Measurements from ENCODE around the gene COPS3. TPM values are rescaled to one million over a fixed set of nuclear protein-coding genes. Genes with fewer than 3 reads are reported as not detected.
A peak's percentile ranks its signal among the peaks of the same experiment; 100 is the strongest.

Gene COPS3
- total RNA-seq, 6 experiments from 2014 or later = 19.7 to 33.0 (median 25.8) TPM

GRCh38 chr17:17221329-17221728 is 59.7 kb downstream of the COPS3 start:
- peaks cover 13 to 98% (median 67%) of the 10 kb centered on the region in 4 donors for H3K36me3 ChIP-seq
- 98% methylated on average over 14 of the region's 22 CpGs for WGBS (ENCODE audit: insufficient coverage, low coverage, low lambda C conversion rate, missing lambda C conversion rate)
- no peaks in the 10 kb centered on the region for H3K4me1 ChIP-seq
- no peak for TF ChIP-seq CTCF (IDR thresholded peaks at IDR 0.05)
- no peak for TF ChIP-seq POLR2A (IDR thresholded peaks at IDR 0.05)
- no peaks in the 10 kb centered on the region for H3K27me3 ChIP-seq
- ATAC-seq = no peak
- H3K27ac ChIP-seq = no peak overlapping the region
- no peak overlapping the region for H3K4me3 ChIP-seq
- intact Hi-C loops (cut with DNase I) = no loop called here
- DNase-seq = peak in 1 of 3 donors; percentile 1
- no peaks in the 10 kb centered on the region for H3K9me3 ChIP-seq

DNA sequence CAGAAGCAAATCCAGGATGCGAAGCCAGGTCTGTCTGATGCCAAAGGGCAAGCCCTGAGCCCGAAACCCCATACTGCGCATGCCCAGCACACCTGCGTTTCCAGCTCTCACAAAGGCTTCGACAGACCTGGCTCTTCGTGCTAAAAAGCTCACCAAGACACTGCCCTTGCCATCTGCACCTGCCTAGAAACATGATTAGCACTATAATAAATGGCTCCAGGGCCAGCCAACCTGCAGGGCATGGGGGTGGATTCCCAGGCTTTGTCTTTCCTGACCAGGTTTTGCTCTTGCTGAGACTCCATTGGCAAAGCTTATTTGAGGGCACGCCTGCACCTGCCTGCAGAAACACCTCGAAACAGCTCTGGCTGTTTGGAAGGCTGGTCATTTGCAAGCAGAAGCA is 60.5 kb downstream of the COPS3 start:
- intact Hi-C loops (cut with DNase I) = no loop called here
- no peak for ATAC-seq
- peaks cover 13 to 98% (median 67%) of the 10 kb centered on the region in 4 donors for H3K36me3 ChIP-seq

DNA sequence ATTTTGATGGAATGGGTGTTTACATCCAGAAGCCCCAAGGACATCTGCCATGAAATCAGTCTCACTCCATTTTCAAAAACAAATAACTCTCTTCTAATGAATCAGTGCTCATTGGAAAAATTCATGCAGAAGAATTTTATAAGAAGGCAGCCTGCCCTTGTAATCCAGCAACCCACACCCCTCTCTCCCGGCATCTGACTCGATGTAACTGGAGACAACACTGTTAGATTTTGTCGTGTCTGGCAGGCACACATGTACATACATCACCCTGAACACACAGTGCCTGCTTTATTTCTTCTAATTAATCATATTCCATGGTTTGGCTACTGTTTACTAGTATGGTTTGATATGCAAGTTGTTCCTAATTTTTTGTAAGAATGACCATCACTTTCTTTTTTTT is 63.1 kb downstream of the COPS3 start:
- Histone ChIP-seq H3K36me3 (peaks cover 13 to 99% (median 59%) of the 10 kb centered on the region in 4 donors), H3K4me1 (no peaks in the 10 kb centered on the region), H3K27ac (no peak overlapping the region), H3K9me3 (no peaks in the 10 kb centered on the region), H3K4me3 (no peak overlapping the region), H3K27me3 (no peaks in the 10 kb centered on the region)
- intact Hi-C loops (cut with DNase I) = no loop called here
- 84% methylated on average over 3 of the region's 3 CpGs for WGBS (ENCODE audit: insufficient coverage, low coverage, low lambda C conversion rate, missing lambda C conversion rate)
- DNase-seq = no peak
- TF ChIP-seq CTCF (IDR thresholded peaks at IDR 0.05) (no peak), POLR2A (IDR thresholded peaks at IDR 0.05) (no peak)
- ATAC-seq = no peak

More for the DNA sequence above, 60.5 kb downstream of the COPS3 start:
- Histone ChIP-seq H3K4me1 (no peaks in the 10 kb centered on the region), H3K4me3 (no peak overlapping the region), H3K27me3 (no peaks in the 10 kb centered on the region), H3K9me3 (no peaks in the 10 kb centered on the region), H3K27ac (no peak overlapping the region)
- DNase-seq = no peak
- TF ChIP-seq POLR2A (IDR thresholded peaks at IDR 0.05) = no peak
- TF ChIP-seq CTCF (IDR thresholded peaks at IDR 0.05) = no peak
- WGBS (ENCODE audit: insufficient coverage, low coverage, low lambda C conversion rate, missing lambda C conversion rate) = 100% methylated on average over 2 of the region's 8 CpGs

- no peaks in the 10 kb centered on the region for H3K4me1 ChIP-seq
- peaks cover 13 to 96% (median 57%) of the 10 kb centered on the region in 4 donors for H3K36me3 ChIP-seq
- H3K4me3 ChIP-seq = no peak overlapping the region
- intact Hi-C loops (cut with DNase I) = no loop called here
- TF ChIP-seq POLR2A (IDR thresholded peaks at IDR 0.05) = no peak
- no peak for TF ChIP-seq CTCF (IDR thresholded peaks at IDR 0.05)
- no peak overlapping the region for H3K27ac ChIP-seq
- 86% methylated on average over 11 of the region's 16 CpGs for WGBS (ENCODE audit: insufficient coverage, low coverage, low lambda C conversion rate, missing lambda C conversion rate)
- H3K27me3 ChIP-seq = no peaks in the 10 kb centered on the region
- no peaks in the 10 kb centered on the region for H3K9me3 ChIP-seq
- DNase-seq = no peak
- no peak for ATAC-seq
Measured at GRCh38 chr17:17216776-17217175, 64.3 kb downstream of the COPS3 start.

DNA sequence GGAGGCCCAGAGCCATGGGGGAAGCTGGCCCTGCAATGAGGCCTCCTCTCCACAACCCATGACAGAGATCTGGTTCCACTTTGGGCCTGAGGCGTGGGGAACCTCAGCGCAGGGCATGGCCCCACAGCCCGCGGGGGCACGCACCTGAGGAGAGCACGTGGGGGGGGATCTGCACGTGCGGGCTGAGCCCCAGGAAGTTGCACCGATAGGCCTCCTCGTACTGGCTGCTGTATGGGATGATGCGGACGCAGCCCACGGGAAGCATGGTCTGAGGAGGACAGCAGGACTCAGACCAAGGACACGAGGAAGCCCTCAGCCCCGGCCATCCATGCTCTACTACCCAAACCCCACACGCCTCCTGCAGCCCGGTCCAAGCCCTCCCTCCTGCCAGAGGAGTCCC is 64.8 kb downstream of the COPS3 start:
- Histone ChIP-seq H3K36me3 (peaks cover 13 to 96% (median 51%) of the 10 kb centered on the region in 4 donors), H3K9me3 (no peaks in the 10 kb centered on the region), H3K4me3 (no peak overlapping the region), H3K27me3 (no peaks in the 10 kb centered on the region), H3K27ac (no peak overlapping the region), H3K4me1 (no peaks in the 10 kb centered on the region)
- TF ChIP-seq CTCF (IDR thresholded peaks at IDR 0.05) = no peak
- no peak for TF ChIP-seq POLR2A (IDR thresholded peaks at IDR 0.05)
- peak in 2 of 4 donors; percentile 15 to 20 for ATAC-seq
- intact Hi-C loops (cut with DNase I) = no loop called here
- DNase-seq = no peak
- WGBS (ENCODE audit: insufficient coverage, low coverage, low lambda C conversion rate, missing lambda C conversion rate) = 100% methylated on average over 1 of the region's 17 CpGs
